RWPE2 (cell line): ENCODE results near the gene BCL2L1.

Experiments used
- ATAC-seq: fragments of 200-7000 bp; cut with Tn5 transposase; 3 replicates; pipeline ENCODE4 v1.9.1; 2021; ENCODE audit warnings: low read depth
- DNase-seq: peaks from one replicate; pipeline ENCODE4 v3.0.0-alpha.2; 2020; ENCODE audit warnings: low spot score
- H3K27ac ChIP-seq: fragments of 450-650 bp; 2 replicates; pipeline ENCODE4 v1.5.1; 2017; ENCODE audit warnings: mild to moderate bottlenecking; ENCODE audit not compliant: poor library complexity, severe bottlenecking
- H3K27me3 ChIP-seq: fragments of 250-450 bp; sonication (Bioruptor Pico); 2 replicates; pipeline ENCODE4 v1.5.1; 2021; ENCODE audit warnings: mild to moderate bottlenecking, moderate library complexity; ENCODE audit not compliant: insufficient read depth, poor library complexity, severe bottlenecking
- H3K36me3 ChIP-seq: fragments of 250-450 bp; sonication (Bioruptor Pico); 2 replicates; pipeline ENCODE4 v1.5.1; 2020; ENCODE audit warnings: low read depth, mild to moderate bottlenecking, moderate library complexity
- H3K4me1 ChIP-seq: fragments of 250-450 bp; sonication (Bioruptor Pico); 2 replicates; pipeline ENCODE4 v1.5.1; 2021; ENCODE audit warnings: mild to moderate bottlenecking, moderate library complexity; ENCODE audit not compliant: insufficient read depth, poor library complexity, severe bottlenecking
- H3K4me3 ChIP-seq: fragments of 250-450 bp; sonication (Bioruptor Pico); 2 replicates; pipeline ENCODE4 v1.5.1; 2021; ENCODE audit warnings: mild to moderate bottlenecking, moderate library complexity; ENCODE audit not compliant: severe bottlenecking
- H3K9me3 ChIP-seq: fragments of 250-450 bp; sonication (Bioruptor Pico); 2 replicates; pipeline ENCODE4 v1.5.1; 2021; ENCODE audit warnings: mild to moderate bottlenecking, moderate library complexity; ENCODE audit not compliant: severe bottlenecking
- CTCF ChIP-seq: fragments of 450-650 bp; IDR thresholded peaks from one replicate; pipeline ENCODE4 v1.5.1; 2017; ENCODE audit warnings: mild to moderate bottlenecking, moderate library complexity; ENCODE audit not compliant: poor library complexity, severe bottlenecking

Gene BCL2L1

GRCh38 chr20:31721408-31722256 is 1.0 kb downstream of the BCL2L1 start:
- H3K27ac ChIP-seq = peak overlapping the region; percentile 99
- peak; percentile 83 for DNase-seq
- no peak for TF ChIP-seq CTCF

GRCh38 chr20:31720486-31721407 is 1.9 kb downstream of the BCL2L1 start:
- Histone ChIP-seq H3K36me3 (peaks cover 64% of the 10 kb centered on the region), H3K9me3 (no peaks in the 10 kb centered on the region), H3K4me1 (peaks cover 43% of the 10 kb centered on the region), H3K27me3 (no peaks in the 10 kb centered on the region), H3K4me3 (peak overlapping the region; percentile 54), H3K27ac (peak overlapping the region; percentile 99)
- TF ChIP-seq CTCF = peak; percentile 41
- DNase-seq (peak; percentile 72), ATAC-seq (no peak)

More at GRCh38 chr20:31721408-31722256, 1.0 kb downstream of the BCL2L1 start:
- no peak for ATAC-seq
- Histone ChIP-seq H3K4me1 (peaks cover 34% of the 10 kb centered on the region), H3K36me3 (peaks cover 56% of the 10 kb centered on the region), H3K9me3 (no peaks in the 10 kb centered on the region), H3K4me3 (peak overlapping the region; percentile 54), H3K27me3 (no peaks in the 10 kb centered on the region)

GRCh38 chr20:31719644-31720485 is 2.8 kb downstream of the BCL2L1 start:
- ATAC-seq (peak; percentile 50), DNase-seq (peak; percentile 88)
- Histone ChIP-seq H3K27me3 (no peaks in the 10 kb centered on the region), H3K4me3 (peak overlapping the region; percentile 54), H3K27ac (peak overlapping the region; percentile 99), H3K9me3 (no peaks in the 10 kb centered on the region), H3K4me1 (peaks cover 44% of the 10 kb centered on the region), H3K36me3 (peaks cover 71% of the 10 kb centered on the region)
- no peak for TF ChIP-seq CTCF

- no peaks in the 10 kb centered on the region for H3K9me3 ChIP-seq
- no peaks in the 10 kb centered on the region for H3K27me3 ChIP-seq
- H3K4me3 ChIP-seq = peak overlapping the region; percentile 54
- H3K4me1 ChIP-seq = peaks cover 52% of the 10 kb centered on the region
- peaks cover 79% of the 10 kb centered on the region for H3K36me3 ChIP-seq
- ATAC-seq (peak; percentile 18), DNase-seq (no peak)
- no peak for TF ChIP-seq CTCF
- peak overlapping the region; percentile 99 for H3K27ac ChIP-seq
Observed at GRCh38 chr20:31718952-31719643, 3.6 kb downstream of the BCL2L1 start.
